ENCODE results near the gene NINJ1. TPM values are rescaled to one million over a fixed set of nuclear protein-coding genes. Genes with fewer than 3 reads are reported as not detected.

The NINJ1 gene
- polyA plus RNA-seq, 1 experiment, result 53.9 TPM

DNA sequence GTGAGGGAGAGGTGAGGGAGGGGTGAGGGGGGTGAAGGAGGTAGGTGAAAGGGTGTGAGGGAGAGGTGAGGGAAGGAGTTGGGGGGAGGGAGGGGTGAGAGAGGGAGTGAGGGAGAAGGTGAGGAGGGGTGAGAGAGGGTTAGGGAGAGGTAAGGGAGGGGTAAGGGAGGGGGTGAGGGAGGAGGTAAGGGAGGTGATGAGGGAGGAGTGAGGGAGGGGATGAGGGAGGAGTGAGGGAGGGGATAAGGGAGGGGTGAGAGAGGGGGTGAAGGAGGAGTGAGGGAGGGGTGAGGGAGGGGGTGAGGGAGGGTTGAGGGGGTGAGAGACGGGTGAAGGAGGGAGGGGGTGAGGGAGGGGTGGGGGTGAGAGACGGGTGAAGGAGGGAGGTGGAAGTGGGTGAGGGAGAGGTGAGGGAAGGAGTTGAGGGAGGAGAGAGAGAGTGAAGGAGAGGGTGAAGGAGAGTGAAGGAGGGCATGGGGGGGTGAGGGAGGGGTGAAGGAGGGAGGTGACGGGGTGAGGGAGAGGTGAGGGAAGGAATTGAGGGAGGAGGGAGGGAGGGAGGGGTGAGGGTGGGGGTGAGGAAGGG, 18.5 kb downstream of the NINJ1 start:
- no peaks in the 10 kb centered on the region for H3K27me3 ChIP-seq (ENCODE audit: control insufficient read depth, insufficient read depth, low read length)
- TF ChIP-seq, protein P1, sequence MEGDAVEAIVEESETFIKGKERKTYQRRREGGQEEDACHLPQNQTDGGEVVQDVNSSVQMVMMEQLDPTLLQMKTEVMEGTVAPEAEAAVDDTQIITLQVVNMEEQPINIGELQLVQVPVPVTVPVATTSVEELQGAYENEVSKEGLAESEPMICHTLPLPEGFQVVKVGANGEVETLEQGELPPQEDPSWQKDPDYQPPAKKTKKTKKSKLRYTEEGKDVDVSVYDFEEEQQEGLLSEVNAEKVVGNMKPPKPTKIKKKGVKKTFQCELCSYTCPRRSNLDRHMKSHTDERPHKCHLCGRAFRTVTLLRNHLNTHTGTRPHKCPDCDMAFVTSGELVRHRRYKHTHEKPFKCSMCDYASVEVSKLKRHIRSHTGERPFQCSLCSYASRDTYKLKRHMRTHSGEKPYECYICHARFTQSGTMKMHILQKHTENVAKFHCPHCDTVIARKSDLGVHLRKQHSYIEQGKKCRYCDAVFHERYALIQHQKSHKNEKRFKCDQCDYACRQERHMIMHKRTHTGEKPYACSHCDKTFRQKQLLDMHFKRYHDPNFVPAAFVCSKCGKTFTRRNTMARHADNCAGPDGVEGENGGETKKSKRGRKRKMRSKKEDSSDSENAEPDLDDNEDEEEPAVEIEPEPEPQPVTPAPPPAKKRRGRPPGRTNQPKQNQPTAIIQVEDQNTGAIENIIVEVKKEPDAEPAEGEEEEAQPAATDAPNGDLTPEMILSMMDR (IDR thresholded peaks at IDR 0.05; ENCODE audit: insufficient read depth, low read depth, low read length), result no peak
- H3K4me3 ChIP-seq (ENCODE audit: low read depth, low read length), result no peak overlapping the region
- ChIA-PET POLR2A (interaction anchor here (0.5 to 0.9 kb wide), 2 partner anchors 9 to 331 kb away, joined by 3 to 9 read pairs; no protein-coding TSS in a partner anchor), CTCF (interaction anchor here (0.6 kb wide), 1 partner anchor 111 kb away, joined by 5 read pairs; no protein-coding TSS in a partner anchor)
- DNase-seq (ENCODE audit: low read depth), result no peak
- H3K36me3 ChIP-seq (ENCODE audit: control insufficient read depth, insufficient read depth, low read length), result peaks cover 16% of the 10 kb centered on the region

DNA sequence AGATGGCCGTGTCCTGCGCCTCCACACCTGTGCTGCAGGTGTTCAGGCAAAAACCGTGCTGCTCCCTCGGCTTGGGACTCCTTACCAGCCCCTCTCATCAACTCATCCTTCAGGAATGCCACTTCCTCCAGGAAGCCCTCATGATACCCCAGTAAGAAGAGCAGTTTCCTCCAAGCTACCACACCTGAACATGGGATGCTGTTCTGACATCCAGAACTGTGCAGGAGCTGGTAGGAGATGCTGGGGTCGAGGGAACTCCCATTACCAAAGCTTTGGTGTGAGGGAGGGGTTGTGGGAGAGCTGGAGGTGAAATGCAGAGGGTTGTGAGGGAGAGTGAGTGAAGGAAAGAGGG, 19.1 kb downstream of the NINJ1 start:
- peaks cover 18% of the 10 kb centered on the region for H3K36me3 ChIP-seq (ENCODE audit: control insufficient read depth, insufficient read depth, low read length)
- no peak for DNase-seq (ENCODE audit: low read depth)
- H3K4me3 ChIP-seq (ENCODE audit: low read depth, low read length), result no peak overlapping the region
- POLR2A ChIA-PET, result no interaction called here
- TF ChIP-seq, protein P1 (IDR thresholded peaks at IDR 0.05; ENCODE audit: insufficient read depth, low read depth, low read length), result no peak
- CTCF ChIA-PET, result interaction anchor here (0.7 to 0.8 kb wide), 2 partner anchors 14 to 446 kb away, joined by 3 read pairs; no protein-coding TSS in a partner anchor
- H3K27me3 ChIP-seq (ENCODE audit: control insufficient read depth, insufficient read depth, low read length), result no peaks in the 10 kb centered on the region

DNA sequence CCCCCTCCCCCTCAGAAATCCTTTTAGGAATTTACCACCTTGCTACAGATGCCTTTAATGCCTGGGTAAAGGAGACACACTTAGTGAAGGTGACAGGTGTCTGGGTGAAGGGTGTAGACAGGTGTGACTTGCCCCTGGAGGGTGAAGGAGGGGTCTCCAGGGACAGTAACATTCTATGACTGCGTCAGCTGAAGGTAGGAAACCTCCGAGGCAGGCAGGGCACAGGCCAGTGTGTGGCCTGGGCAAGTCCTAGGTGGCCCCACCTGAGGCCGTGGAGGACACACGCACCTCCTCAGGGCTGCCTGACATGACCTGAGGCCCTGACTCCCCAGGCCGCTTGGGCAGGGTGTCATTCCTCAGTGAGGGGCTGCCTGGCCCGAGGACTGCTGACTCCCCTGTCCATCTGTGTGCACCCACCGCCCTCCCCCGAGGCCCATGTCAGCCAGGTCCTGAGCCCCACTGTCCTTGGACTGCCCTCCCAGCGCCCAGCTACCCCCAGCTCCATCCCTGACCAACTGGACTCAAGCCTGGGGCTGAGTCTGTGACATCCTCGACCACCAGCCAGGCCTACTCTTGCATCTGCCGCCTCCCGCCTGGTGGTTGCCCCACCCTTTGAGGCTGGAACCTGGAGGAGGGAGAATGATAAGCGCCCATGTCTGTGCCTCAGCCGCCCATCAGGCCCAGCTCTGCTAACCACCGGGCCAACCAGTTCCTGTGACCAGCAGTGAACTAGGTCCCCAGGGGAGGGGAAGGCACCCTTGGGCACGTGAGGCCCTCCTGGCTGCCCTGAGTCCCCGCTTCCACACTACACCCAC, 19.7 kb downstream of the NINJ1 start:
- Histone ChIP-seq H3K36me3 (ENCODE audit: control insufficient read depth, insufficient read depth, low read length) (peaks cover 18% of the 10 kb centered on the region), H3K27me3 (ENCODE audit: control insufficient read depth, insufficient read depth, low read length) (no peaks in the 10 kb centered on the region), H3K4me3 (ENCODE audit: low read depth, low read length) (no peak overlapping the region)
- DNase-seq (ENCODE audit: low read depth), result no peak
- POLR2A ChIA-PET, result no interaction called here
- CTCF ChIA-PET, result interaction anchor here (0.7 to 0.8 kb wide), 2 partner anchors 13 to 447 kb away, joined by 3 read pairs; no protein-coding TSS in a partner anchor
- TF ChIP-seq, protein P1 (IDR thresholded peaks at IDR 0.05; ENCODE audit: insufficient read depth, low read depth, low read length), result no peak

DNA sequence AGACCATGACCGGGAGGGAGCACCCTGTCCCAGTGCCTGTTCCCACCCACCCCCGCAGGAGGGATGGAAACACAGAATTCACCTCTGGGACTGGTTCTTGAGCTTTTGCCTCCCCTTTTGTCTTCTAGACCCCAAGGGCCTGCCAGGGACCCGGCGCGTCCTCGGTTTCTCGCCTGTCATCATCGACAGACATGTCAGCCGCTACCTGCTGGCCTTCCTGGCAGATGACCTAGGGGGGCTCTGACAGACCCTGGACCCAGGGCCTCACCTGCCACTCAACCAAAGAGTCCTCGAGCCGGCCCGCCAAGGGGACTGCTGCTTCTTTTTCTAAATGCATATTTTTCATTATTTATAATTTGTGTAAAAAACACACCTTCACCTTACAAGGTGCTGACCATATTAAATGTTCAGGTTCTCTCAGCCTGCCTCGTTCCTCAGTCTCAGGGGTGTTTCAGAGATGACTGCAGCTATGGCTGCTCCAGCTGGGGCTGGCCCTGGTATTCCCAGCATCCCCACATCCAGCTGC, 21.1 kb downstream of the NINJ1 start:
- H3K4me3 ChIP-seq (ENCODE audit: low read depth, low read length), result no peak overlapping the region
- DNase-seq (ENCODE audit: low read depth), result no peak
- H3K27me3 ChIP-seq (ENCODE audit: control insufficient read depth, insufficient read depth, low read length), result no peaks in the 10 kb centered on the region
- TF ChIP-seq, protein P1 (IDR thresholded peaks at IDR 0.05; ENCODE audit: insufficient read depth, low read depth, low read length), result no peak
- peaks cover 26% of the 10 kb centered on the region for H3K36me3 ChIP-seq (ENCODE audit: control insufficient read depth, insufficient read depth, low read length)
- ChIA-PET CTCF (interaction anchor here (0.6 to 0.7 kb wide), 3 partner anchors 41 to 818 kb away, joined by 3 read pairs; no protein-coding TSS in a partner anchor), POLR2A (no interaction called here)
